Measurements from ENCODE around the gene SPEF2.

- TF ChIP-seq, protein P1, sequence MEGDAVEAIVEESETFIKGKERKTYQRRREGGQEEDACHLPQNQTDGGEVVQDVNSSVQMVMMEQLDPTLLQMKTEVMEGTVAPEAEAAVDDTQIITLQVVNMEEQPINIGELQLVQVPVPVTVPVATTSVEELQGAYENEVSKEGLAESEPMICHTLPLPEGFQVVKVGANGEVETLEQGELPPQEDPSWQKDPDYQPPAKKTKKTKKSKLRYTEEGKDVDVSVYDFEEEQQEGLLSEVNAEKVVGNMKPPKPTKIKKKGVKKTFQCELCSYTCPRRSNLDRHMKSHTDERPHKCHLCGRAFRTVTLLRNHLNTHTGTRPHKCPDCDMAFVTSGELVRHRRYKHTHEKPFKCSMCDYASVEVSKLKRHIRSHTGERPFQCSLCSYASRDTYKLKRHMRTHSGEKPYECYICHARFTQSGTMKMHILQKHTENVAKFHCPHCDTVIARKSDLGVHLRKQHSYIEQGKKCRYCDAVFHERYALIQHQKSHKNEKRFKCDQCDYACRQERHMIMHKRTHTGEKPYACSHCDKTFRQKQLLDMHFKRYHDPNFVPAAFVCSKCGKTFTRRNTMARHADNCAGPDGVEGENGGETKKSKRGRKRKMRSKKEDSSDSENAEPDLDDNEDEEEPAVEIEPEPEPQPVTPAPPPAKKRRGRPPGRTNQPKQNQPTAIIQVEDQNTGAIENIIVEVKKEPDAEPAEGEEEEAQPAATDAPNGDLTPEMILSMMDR (conservative IDR thresholded peaks at IDR 0.05; ENCODE audit: low read length) = no peak
- no peak for TF ChIP-seq EZH2phosphoT487 (IDR thresholded peaks at IDR 0.05; ENCODE audit: borderline replicate concordance, low read depth, low read length)
Measured at GRCh38 chr5:35799753-35800152, 182.1 kb downstream of the SPEF2 start.
